DOHH2 (cell line): ENCODE measurements around the gene SH2D7.

Source experiments
- H3F3A ChIP-seq: fragments of 200-600 bp; sonication (generic), shearing (Covaris generic); 2 replicates; pipeline ENCODE4 v1.6.0; 2016; ENCODE audit warnings: antibody characterized with exemption, mild to moderate bottlenecking; ENCODE audit not compliant: control insufficient read depth, insufficient read depth
- H3K27ac ChIP-seq: fragments of 200-600 bp; sonication (generic); 2 replicates; pipeline ENCODE4 v1.5.1; 2014; ENCODE audit warnings: low read depth, mild to moderate bottlenecking, low read length, moderate library complexity
- H3K27me3 ChIP-seq: fragments of 200-600 bp; sonication (generic); 2 replicates; pipeline ENCODE4 v1.6.1; 2014; ENCODE audit warnings: mild to moderate bottlenecking, low read length, mixed read lengths; ENCODE audit not compliant: control insufficient read depth
- H3K36me3 ChIP-seq: fragments of 200-600 bp; sonication (generic); 2 replicates; pipeline ENCODE4 v1.6.1; 2014; ENCODE audit warnings: mild to moderate bottlenecking, low read length, moderate library complexity, mixed read lengths; ENCODE audit not compliant: control insufficient read depth
- H3K4me1 ChIP-seq: fragments of 200-600 bp; sonication (generic); 2 replicates; pipeline ENCODE4 v1.6.1; 2014; ENCODE audit warnings: mild to moderate bottlenecking, low read length, mixed read lengths; ENCODE audit not compliant: control insufficient read depth
- H3K4me2 ChIP-seq: fragments of 200-600 bp; sonication (generic); 2 replicates; pipeline ENCODE4 v1.6.0; 2014; ENCODE audit warnings: mild to moderate bottlenecking, low read length, moderate library complexity
- H3K4me3 ChIP-seq: fragments of 200-600 bp; sonication (generic); 2 replicates; pipeline ENCODE4 v1.5.1; 2014; ENCODE audit warnings: mild to moderate bottlenecking, low read length, mixed read lengths
- H3K79me2 ChIP-seq: fragments of 200-600 bp; sonication (generic); 2 replicates; pipeline ENCODE4 v1.6.1; 2014; ENCODE audit warnings: mild to moderate bottlenecking, low read length, mixed read lengths; ENCODE audit not compliant: control insufficient read depth
- H3K9me2 ChIP-seq: fragments of 200-600 bp; sonication (generic); replicated peaks from 2 replicates; pipeline ENCODE4 v1.6.1; 2014; ENCODE audit warnings: mild to moderate bottlenecking, low read length, mixed read lengths; ENCODE audit not compliant: control insufficient read depth
- H3K9me3 ChIP-seq: fragments of 200-600 bp; sonication (generic); 2 replicates; pipeline ENCODE4 v1.6.1; 2014; ENCODE audit warnings: antibody characterized with exemption, low read length, mixed read lengths; ENCODE audit not compliant: control insufficient read depth, insufficient read depth
- H4K20me1 ChIP-seq: fragments of 200-600 bp; sonication (generic); 2 replicates; pipeline ENCODE4 v1.6.0; 2014; ENCODE audit warnings: low read depth, mild to moderate bottlenecking, antibody characterized with exemption, low read length, moderate library complexity; ENCODE audit not compliant: control insufficient read depth, insufficient read depth
- EZH2phosphoT487 ChIP-seq: fragments of 200-600 bp; sonication (generic); IDR thresholded peaks from 2 replicates; pipeline ENCODE4 v1.6.1; 2017; ENCODE audit warnings: borderline replicate concordance, mild to moderate bottlenecking, antibody characterized with exemption, low read length, moderate library complexity, mixed read lengths
- TF ChIP-seq, protein P1 (sequence below): fragments of 200-600 bp; sonication (generic); IDR thresholded peaks from one replicate; pipeline ENCODE4 v1.5.1; 2014; ENCODE audit warnings: antibody characterized with exemption, mild to moderate bottlenecking, low read depth, low read length; ENCODE audit not compliant: poor library complexity, severe bottlenecking

The SH2D7 gene

DNA sequence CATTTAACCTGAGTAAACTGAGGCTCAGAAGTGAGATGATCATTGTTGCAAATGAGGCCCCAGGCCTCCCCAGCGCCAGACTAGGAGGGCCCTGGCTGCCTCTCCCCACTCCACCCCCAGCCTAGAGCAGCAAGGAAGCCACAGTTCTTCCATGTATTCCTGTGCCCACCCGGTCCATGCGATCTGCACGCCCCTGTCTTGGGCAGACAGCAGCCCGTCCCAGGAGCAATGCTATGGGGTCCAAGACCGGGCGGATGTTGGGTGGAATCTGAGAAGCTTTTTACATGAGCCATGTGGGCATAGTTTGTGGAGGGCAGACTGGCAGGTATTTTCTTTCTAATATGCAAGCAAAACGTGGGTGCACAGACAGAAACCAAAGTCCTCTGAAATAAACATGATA is 15.1 kb downstream of the SH2D7 start:
- no peaks in the 10 kb centered on the region for H3K4me1 ChIP-seq
- H3K9me3 ChIP-seq = no peaks in the 10 kb centered on the region
- no peak overlapping the region for H3K4me3 ChIP-seq
- H4K20me1 ChIP-seq = no peaks in the 10 kb centered on the region
- H3K27me3 ChIP-seq = no peaks in the 10 kb centered on the region
- no peaks in the 10 kb centered on the region for H3K36me3 ChIP-seq
- no peak overlapping the region for H3K4me2 ChIP-seq
- H3K9me2 ChIP-seq = no peaks in the 10 kb centered on the region
- H3K79me2 ChIP-seq = no peaks in the 10 kb centered on the region
- H3F3A ChIP-seq = no peaks in the 10 kb centered on the region
- no peak overlapping the region for H3K27ac ChIP-seq
- TF ChIP-seq, protein P1, sequence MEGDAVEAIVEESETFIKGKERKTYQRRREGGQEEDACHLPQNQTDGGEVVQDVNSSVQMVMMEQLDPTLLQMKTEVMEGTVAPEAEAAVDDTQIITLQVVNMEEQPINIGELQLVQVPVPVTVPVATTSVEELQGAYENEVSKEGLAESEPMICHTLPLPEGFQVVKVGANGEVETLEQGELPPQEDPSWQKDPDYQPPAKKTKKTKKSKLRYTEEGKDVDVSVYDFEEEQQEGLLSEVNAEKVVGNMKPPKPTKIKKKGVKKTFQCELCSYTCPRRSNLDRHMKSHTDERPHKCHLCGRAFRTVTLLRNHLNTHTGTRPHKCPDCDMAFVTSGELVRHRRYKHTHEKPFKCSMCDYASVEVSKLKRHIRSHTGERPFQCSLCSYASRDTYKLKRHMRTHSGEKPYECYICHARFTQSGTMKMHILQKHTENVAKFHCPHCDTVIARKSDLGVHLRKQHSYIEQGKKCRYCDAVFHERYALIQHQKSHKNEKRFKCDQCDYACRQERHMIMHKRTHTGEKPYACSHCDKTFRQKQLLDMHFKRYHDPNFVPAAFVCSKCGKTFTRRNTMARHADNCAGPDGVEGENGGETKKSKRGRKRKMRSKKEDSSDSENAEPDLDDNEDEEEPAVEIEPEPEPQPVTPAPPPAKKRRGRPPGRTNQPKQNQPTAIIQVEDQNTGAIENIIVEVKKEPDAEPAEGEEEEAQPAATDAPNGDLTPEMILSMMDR = no peak
- TF ChIP-seq EZH2phosphoT487 = no peak

DNA sequence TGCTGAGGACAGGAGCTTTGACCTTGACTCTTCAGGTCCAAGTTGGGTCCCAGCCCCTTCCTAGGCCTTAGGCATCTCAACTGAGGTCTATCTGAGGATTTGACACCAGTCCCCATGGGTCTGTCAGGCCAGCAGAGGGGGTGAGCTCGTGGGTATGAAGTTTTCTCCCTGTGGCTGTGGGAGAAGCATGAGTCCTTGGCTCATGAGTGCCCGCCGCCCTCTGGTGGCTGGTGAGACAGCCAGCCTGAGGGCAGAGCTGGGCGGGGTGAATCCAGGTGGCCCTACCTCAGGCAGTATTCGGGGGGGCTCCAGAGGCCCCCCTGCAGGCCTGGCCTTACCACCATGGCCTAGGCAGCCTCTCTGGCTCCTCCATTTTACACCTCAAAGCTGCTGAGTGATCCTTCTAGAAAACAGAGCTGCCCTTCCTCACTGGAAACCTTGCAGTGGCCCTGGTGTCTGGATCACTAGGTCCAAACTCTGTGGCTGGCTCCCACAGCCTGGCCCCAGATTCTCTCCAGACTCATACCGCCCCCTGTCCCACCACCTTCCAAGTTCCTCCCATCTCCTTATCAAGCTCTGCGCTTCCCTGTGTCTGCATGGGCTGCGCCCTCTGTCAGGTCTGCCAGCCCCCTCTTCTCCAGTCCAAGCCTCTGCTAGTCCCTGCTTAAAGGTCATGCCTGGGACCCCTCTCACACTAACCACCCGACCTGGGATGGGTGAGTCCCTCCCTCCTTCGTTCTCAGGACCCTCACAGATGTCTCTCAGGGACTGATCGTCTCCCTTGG is 16.1 kb downstream of the SH2D7 start:
- H3K4me1 ChIP-seq = peaks cover 1% of the 10 kb centered on the region
- no peak for TF ChIP-seq EZH2phosphoT487
- TF ChIP-seq, protein P1 = peak; percentile 96
- no peaks in the 10 kb centered on the region for H3K27me3 ChIP-seq
- H3K4me2 ChIP-seq = no peak overlapping the region
- no peaks in the 10 kb centered on the region for H3K36me3 ChIP-seq
- no peaks in the 10 kb centered on the region for H3K9me2 ChIP-seq
- H3K27ac ChIP-seq = no peak overlapping the region
- no peaks in the 10 kb centered on the region for H3F3A ChIP-seq
- H3K9me3 ChIP-seq = no peaks in the 10 kb centered on the region
- no peaks in the 10 kb centered on the region for H3K79me2 ChIP-seq
- no peaks in the 10 kb centered on the region for H4K20me1 ChIP-seq
- no peak overlapping the region for H3K4me3 ChIP-seq

- no peak for TF ChIP-seq EZH2phosphoT487
- TF ChIP-seq, protein P1 = no peak
- H3K36me3 ChIP-seq = no peaks in the 10 kb centered on the region
- no peak overlapping the region for H3K4me2 ChIP-seq
- no peaks in the 10 kb centered on the region for H3K9me2 ChIP-seq
- no peaks in the 10 kb centered on the region for H3K9me3 ChIP-seq
- no peak overlapping the region for H3K27ac ChIP-seq
- H3K4me3 ChIP-seq = no peak overlapping the region
- no peaks in the 10 kb centered on the region for H3K27me3 ChIP-seq
- no peaks in the 10 kb centered on the region for H3F3A ChIP-seq
- peaks cover 8% of the 10 kb centered on the region for H3K4me1 ChIP-seq
- H3K79me2 ChIP-seq = no peaks in the 10 kb centered on the region
- no peaks in the 10 kb centered on the region for H4K20me1 ChIP-seq
Measured at GRCh38 chr15:78109156-78109555, 16.8 kb downstream of the SH2D7 start.
